ENCODE results near the gene SARM1. TPM values are rescaled to one million over a fixed set of nuclear protein-coding genes. Genes with fewer than 3 reads are reported as not detected.
"Not testable (repeated sequence)": the region's sequence is repeated elsewhere in the genome, so short reads cannot be mapped to it uniquely, and the experiment has no call there.

The SARM1 gene
- total RNA-seq, 1 experiment from 2014 or later = 5.0 TPM

- no peak for DNase-seq (ENCODE audit: low read depth)
- in situ Hi-C loops (cut with HindIII; ENCODE audit: low pct_unique_long_range_greater_than_20kb, low sequenced_read_pairs) = no loop called here
Measured at GRCh38 chr17:28404812-28405570, 33.5 kb downstream of the SARM1 start.

- in situ Hi-C loops (cut with HindIII; ENCODE audit: low pct_unique_long_range_greater_than_20kb, low sequenced_read_pairs) = no loop called here
- DNase-seq (ENCODE audit: low read depth) = peak; percentile 42
Measured at GRCh38 chr17:28405632-28406472, 34.4 kb downstream of the SARM1 start, which contains the start of gene SLC46A1. Gene SLC46A1 (minus strand): TSS chr17:28406212. CDS start chr17:28406114, 98 bp downstream.

- in situ Hi-C loops (cut with HindIII; ENCODE audit: low pct_unique_long_range_greater_than_20kb, low sequenced_read_pairs) = no loop called here
Measured at GRCh38 chr17:28406473-28406814, 35.0 kb downstream of the SARM1 start.

GRCh38 chr17:28407130-28407973 lies 35.9 kb downstream of the SARM1 start:
- in situ Hi-C loops (cut with HindIII; ENCODE audit: low pct_unique_long_range_greater_than_20kb, low sequenced_read_pairs) = no loop called here
- no peak for DNase-seq (ENCODE audit: low read depth)

More at GRCh38 chr17:28406473-28406814, 35.0 kb downstream of the SARM1 start:
- DNase-seq (ENCODE audit: low read depth) = no peak

- in situ Hi-C loops (cut with HindIII; ENCODE audit: low pct_unique_long_range_greater_than_20kb, low sequenced_read_pairs) = no loop called here
- no peak for DNase-seq (ENCODE audit: low read depth)
Measured at GRCh38 chr17:28407974-28408306, 36.4 kb downstream of the SARM1 start.

DNA sequence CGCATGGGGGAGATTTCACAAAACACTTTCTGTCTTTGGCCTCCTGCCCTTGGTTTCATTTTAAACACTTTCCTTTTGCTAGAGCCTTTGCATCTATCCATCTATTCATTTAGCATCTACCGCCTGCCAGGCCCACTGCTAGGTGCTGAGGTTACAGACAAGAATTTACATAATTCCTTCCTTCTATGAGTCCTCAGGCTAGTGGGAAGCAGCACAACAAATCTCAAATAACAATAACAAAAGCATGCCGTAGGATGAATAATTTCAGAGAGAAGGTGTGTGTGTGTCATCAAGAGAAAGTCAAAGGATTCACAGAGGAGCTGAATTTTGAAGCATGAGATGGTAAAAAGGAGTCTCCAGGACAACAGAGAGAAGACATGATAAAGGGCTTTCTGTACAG lies 40.6 kb downstream of the SARM1 start:
- no peak for DNase-seq (ENCODE audit: low read depth)
- in situ Hi-C loops (cut with HindIII; ENCODE audit: low pct_unique_long_range_greater_than_20kb, low sequenced_read_pairs) = no loop called here

DNA sequence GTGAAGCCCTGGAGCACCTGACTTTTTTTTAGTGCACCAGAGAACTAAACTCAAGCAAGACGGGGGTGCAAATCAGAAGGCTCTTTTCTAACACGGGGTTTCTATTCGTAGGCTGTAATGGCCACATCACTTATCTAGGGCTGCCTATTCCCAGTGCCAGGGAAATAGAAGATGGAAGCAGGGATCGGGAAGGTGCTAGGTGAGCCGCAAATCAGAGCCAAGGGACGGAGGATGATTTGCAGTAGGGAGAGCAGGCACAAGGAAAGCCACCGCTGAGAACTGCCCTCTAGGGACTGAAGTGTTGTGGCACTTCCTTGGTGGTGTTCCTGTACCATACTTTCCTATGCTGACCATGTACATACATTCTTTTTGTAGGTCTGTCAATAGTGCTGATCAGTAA lies 42.3 kb downstream of the SARM1 start:
- in situ Hi-C loops (cut with HindIII; ENCODE audit: low pct_unique_long_range_greater_than_20kb, low sequenced_read_pairs) = no loop called here
- DNase-seq (ENCODE audit: low read depth) = no peak

DNA sequence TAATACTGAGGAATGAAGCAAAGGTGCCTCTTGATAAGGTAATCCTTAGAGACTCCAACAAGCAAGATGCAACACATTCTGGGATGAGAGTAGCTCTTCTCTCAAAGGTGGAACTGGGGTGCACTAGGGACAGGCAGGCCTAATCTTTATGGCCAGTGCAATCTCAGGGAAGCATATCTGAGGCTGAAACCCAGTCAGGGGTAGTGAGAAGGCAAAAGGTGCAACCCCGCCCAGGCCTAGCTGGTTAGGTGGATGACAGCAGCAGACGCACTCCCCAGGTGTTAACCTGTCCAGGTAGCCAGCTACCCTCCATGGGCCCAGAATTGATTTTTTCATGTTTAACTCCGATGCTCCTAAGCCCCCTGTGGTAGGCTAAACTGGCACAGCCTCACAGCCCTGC lies 44.4 kb downstream of the SARM1 start:
- DNase-seq (ENCODE audit: low read depth) = no peak
- in situ Hi-C loops (cut with HindIII; ENCODE audit: low pct_unique_long_range_greater_than_20kb, low sequenced_read_pairs) = no loop called here

DNA sequence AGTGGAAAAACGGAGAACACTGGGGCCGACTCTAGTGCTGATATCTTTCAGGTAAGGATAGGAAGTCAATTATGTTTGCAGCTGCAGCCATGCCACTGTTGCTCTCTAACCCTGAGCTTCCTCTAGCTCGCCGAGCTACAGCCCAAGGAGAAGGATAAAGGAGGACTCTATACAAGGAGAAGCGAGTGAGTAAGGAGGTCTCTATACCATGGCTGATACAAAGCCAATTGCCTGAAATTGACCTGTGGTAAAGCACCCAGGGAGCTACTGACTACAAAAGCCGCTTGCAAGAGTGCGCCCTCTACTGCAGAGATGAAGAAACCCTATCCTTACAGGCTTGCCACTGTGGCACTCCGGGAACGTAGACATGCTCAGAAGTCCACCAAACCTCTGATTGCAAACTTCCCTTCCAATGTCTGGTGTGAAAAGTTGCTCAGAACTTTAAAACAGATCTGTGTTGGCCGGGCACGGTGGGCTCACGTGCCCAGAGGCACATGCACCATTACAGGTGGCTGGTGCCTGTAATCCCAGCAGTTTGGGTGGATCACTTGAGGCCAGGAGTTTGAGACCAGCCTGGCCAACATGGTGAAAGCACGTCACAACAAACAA lies 45.3 kb downstream of the SARM1 start:
- peak; percentile 30 for DNase-seq (ENCODE audit: low read depth)

GRCh38 chr17:28421787-28422305 lies 50.4 kb downstream of the SARM1 start:
- in situ Hi-C loops (cut with HindIII; ENCODE audit: low pct_unique_long_range_greater_than_20kb, low sequenced_read_pairs) = no loop called here
- no peak for DNase-seq (ENCODE audit: low read depth)

More for the DNA sequence above, 45.3 kb downstream of the SARM1 start:
- in situ Hi-C loops (cut with HindIII; ENCODE audit: low pct_unique_long_range_greater_than_20kb, low sequenced_read_pairs) = no loop called here

- in situ Hi-C loops (cut with HindIII; ENCODE audit: low pct_unique_long_range_greater_than_20kb, low sequenced_read_pairs) = no loop called here
- DNase-seq (ENCODE audit: low read depth) = no peak
Measured at GRCh38 chr17:28425206-28425605, 53.7 kb downstream of the SARM1 start.

DNA sequence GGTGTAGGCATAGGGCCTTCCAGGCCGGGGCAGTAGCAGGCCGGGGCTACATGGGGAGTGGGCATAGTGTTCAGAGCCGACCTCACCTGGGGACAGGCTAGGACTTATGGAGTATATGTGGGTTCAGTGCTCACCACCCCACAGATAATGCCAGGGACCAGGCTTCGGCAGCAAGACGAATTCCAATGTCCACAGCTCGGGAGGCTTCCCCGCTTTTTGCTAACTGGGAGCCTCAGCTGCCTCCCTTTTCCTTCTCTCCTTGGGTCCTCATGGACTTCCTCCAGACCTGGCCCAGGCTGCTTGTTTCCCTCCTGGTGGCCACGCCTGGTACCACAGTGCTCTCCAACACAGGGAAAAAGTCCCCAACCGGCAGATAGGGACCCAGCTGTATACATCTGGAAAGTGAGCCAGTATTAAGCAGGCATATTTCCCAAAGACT lies 54.6 kb downstream of the SARM1 start:
- DNase-seq (ENCODE audit: low read depth) = no peak
- in situ Hi-C loops (cut with HindIII; ENCODE audit: low pct_unique_long_range_greater_than_20kb, low sequenced_read_pairs) = no loop called here

DNA sequence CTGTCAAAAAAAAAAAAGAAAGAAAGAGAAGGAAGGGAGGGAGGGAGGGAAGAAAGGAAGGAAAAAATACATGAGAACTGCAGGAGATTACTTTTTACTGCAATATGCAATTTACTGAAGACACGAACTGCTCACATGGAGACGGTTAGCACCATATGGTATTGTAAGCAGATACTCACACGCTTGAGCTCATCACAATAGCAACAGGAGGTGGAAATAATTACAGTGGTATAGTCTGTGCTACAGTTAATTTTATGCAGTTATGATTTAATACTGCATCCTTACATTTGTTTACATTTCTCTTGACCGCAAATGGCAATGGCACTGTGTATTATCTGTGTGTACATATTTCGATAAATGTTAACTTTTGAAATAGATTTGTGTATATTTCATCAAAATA lies 55.9 kb downstream of the SARM1 start:
- in situ Hi-C loops (cut with HindIII; ENCODE audit: low pct_unique_long_range_greater_than_20kb, low sequenced_read_pairs) = no loop called here
- DNase-seq (ENCODE audit: low read depth) = no peak

GRCh38 chr17:28427982-28428381 lies 56.5 kb downstream of the SARM1 start:
- in situ Hi-C loops (cut with HindIII; ENCODE audit: low pct_unique_long_range_greater_than_20kb, low sequenced_read_pairs); DNase-seq (ENCODE audit: low read depth): not testable (repeated sequence)

GRCh38 chr17:28433721-28434120 lies 62.2 kb downstream of the SARM1 start:
- in situ Hi-C loops (cut with HindIII; ENCODE audit: low pct_unique_long_range_greater_than_20kb, low sequenced_read_pairs) = no loop called here
- no peak for DNase-seq (ENCODE audit: low read depth)

GRCh38 chr17:28434326-28434725 lies 62.8 kb downstream of the SARM1 start:
- DNase-seq (ENCODE audit: low read depth); in situ Hi-C loops (cut with HindIII; ENCODE audit: low pct_unique_long_range_greater_than_20kb, low sequenced_read_pairs): not testable (repeated sequence)

DNA sequence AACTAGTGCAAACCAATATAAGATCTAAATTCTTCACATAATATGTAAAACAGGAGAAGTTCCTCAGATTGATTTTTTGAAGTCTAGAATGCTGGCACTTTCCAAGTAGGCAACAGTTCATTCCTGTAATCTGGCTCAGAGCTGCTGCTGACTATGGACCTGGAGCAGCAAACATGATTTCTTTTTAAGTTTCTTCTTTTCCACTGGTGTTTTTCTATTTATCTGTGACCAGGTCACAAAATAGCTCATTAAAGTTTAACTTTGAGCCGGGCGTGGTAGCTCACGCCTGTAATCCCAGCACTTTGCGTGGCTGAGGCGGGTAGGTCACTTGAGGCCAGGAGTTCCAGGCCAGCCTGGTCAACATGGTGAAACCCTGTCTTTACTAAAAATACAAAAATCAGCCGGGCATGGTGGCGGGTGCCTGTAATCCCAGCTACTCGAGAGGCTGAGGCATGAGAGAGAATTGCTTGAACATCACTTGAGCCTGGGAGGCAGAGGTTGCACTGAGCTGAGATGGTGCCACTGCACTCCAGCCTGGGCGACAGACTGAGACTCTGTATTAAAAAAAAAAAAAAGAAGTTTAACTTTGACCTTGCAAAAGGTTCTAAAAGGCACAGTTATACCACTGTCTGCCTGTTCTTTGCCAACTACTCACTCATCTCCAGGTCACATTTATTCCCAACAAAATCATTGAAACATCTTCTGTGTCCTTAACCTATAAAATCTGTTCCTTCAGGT lies 72.6 kb downstream of the SARM1 start:
- no peak for DNase-seq (ENCODE audit: low read depth)
- in situ Hi-C loops (cut with HindIII; ENCODE audit: low pct_unique_long_range_greater_than_20kb, low sequenced_read_pairs) = no loop called here
